H1 (cell line): ENCODE results near the gene LCT. TPM values are rescaled to one million over a fixed set of nuclear protein-coding genes. Genes with fewer than 3 reads are reported as not detected.

ENCODE experiments used
- GABPA ChIP-seq: IDR thresholded peaks from 2 replicates; pipeline ENCODE4 v1.6.1; 2011; ENCODE audit warnings: mild to moderate bottlenecking, low read length, moderate library complexity, borderline replicate concordance; ENCODE audit not compliant: insufficient read depth
- TAF7 ChIP-seq: optimal IDR thresholded peaks from 2 replicates; pipeline ENCODE3; 2011; ENCODE audit warnings: low read depth, mild to moderate bottlenecking, inconsistent platforms, low read length, moderate library complexity, borderline replicate concordance
- USF2 ChIP-seq: IDR thresholded peaks from 2 replicates; pipeline ENCODE4 v1.6.1; 2011; ENCODE audit warnings: low read length, improper control_type of control experiment
- polyA plus RNA-seq, 7 experiments: library from polyadenylated mRNA; depleted of rRNA in 3 of 7; stranded (reverse) in 5 of 7; unstranded in 2 of 7; fragments of >200 nt in 5 of 7; fragments of 200-250 nt in 2 of 7; gene quantifications; 1 replicate in 5 of 7; 2 replicates in 1 of 7; 4 replicates in 1 of 7; pipeline versions ENCODE4 v1.2.1 to v1.2.3, GENCODE V29; 2011 to 2013; ENCODE audit warnings: missing spikeins in 2 of 7, mixed read lengths in 2 of 7
- total RNA-seq: library from RNA; stranded (reverse); fragmentation: NEBNext Ultra II Directional; extraction: Animal tissue kit (Norgen Biotek cat#: 25700); gene quantifications from 2 replicates; pipeline ENCODE4 v1.2.1, GENCODE V29; 2021

LCT gene
- total and polyA plus RNA-seq, 2 of the 8 experiments (the other 6 are each of a cell fraction or from before 2014, with no cell fraction given), result 0.06 TPM; not detected in 1

GRCh38 chr2:135755573-135755972 lies 81.4 kb downstream of the LCT start (continued):
- TF ChIP-seq USF2, result no peak
- no peak for TF ChIP-seq TAF7
- no peak for TF ChIP-seq GABPA
